B cell (primary cell): ENCODE measurements around the gene GRK5. TPM values are rescaled to one million over a fixed set of nuclear protein-coding genes. Genes with fewer than 3 reads are reported as not detected.

ENCODE experiments used
- ATAC-seq: fragments of 200-7000 bp; cut with Tn5 transposase; one replicate; pipeline ENCODE4 v1.10.0; 2021; ENCODE audit warnings: low read depth, mild to moderate bottlenecking, moderate number of reproducible peaks, moderate library complexity
- CTCF ChIA-PET: fragments of 350-600 bp; sonication (Branson Sonifier 250); formaldehyde crosslinking; loops from one replicate; lab custom pipeline; 2021; ENCODE audit warnings: antibody characterized with exemption, inconsistent platforms; lab: Charles Lee
- POLR2A ChIA-PET: fragments of 350-600 bp; sonication (Branson Sonifier 250); formaldehyde crosslinking; loops from one replicate; lab custom pipeline; 2021; ENCODE audit warnings: antibody characterized with exemption; lab: Charles Lee
- DNase-seq: peaks from one replicate; pipeline ENCODE4 v3.0.0; 2013
- H2AFZ ChIP-seq: 2 replicates; pipeline ENCODE4 v1.6.1; 2012; ENCODE audit warnings: mild to moderate bottlenecking, low read depth, low read length; ENCODE audit not compliant: insufficient read depth, poor library complexity, severe bottlenecking
- H3K27ac ChIP-seq, 2 donors: 1 replicate in 1 of 2; 2 replicates in 1 of 2; pipeline ENCODE4 v1.5.1; 2012 to 2013; ENCODE audit warnings: low read length in 2 of 2, mild to moderate bottlenecking in 2 of 2, moderate library complexity in 1 of 2
- H3K27me3 ChIP-seq, 4 experiments: fragments of 200-600 bp in 1 of 4; sonication (generic) in 1 of 4; replicated peaks in 1 of 4; 1 replicate in 2 of 4; 2 replicates in 2 of 4; pipeline versions ENCODE4 v1.6.1 to v1.7.0; 2013 to 2016; ENCODE audit warnings: low read length in 3 of 4, mild to moderate bottlenecking in 2 of 4, mixed read lengths in 1 of 4, moderate library complexity in 1 of 4; ENCODE audit not compliant: insufficient read depth in 4 of 4, control insufficient read depth in 3 of 4; ENCODE audit errors: control extremely low read depth in 1 of 4
- H3K36me3 ChIP-seq, 2 experiments: replicated peaks in 1 of 2; 1 replicate in 1 of 2; 2 replicates in 1 of 2; pipeline versions ENCODE4 v1.6.1 to v1.7.1; 2013; ENCODE audit warnings: low read length in 1 of 2; ENCODE audit not compliant: insufficient read depth in 2 of 2, control insufficient read depth in 1 of 2; ENCODE audit errors: control extremely low read depth in 1 of 2, extremely low read depth in 1 of 2
- H3K4me1 ChIP-seq, 2 donors: fragments of 200-600 bp in 1 of 2; sonication (generic) in 1 of 2; 1 replicate in 1 of 2; 2 replicates in 1 of 2; pipeline versions ENCODE4 v1.5.1 to v1.6.1; 2013 to 2017; ENCODE audit warnings: low read length in 2 of 2; ENCODE audit not compliant: control insufficient read depth in 2 of 2, insufficient read depth in 2 of 2
- H3K4me2 ChIP-seq: replicated peaks from 2 replicates; pipeline ENCODE3; 2012; ENCODE audit warnings: mild to moderate bottlenecking, low read depth, low read length; ENCODE audit not compliant: poor library complexity, severe bottlenecking
- H3K4me3 ChIP-seq, 5 experiments: fragments of 200-600 bp in 1 of 5; sonication (generic) in 1 of 5; 1 replicate in 3 of 5; 2 replicates in 2 of 5; pipeline versions ENCODE4 v1.5.1 to v1.7.0; 2011 to 2016; ENCODE audit warnings: low read length in 4 of 5, mild to moderate bottlenecking in 4 of 5, low read depth in 2 of 5, control low read depth in 1 of 5, moderate library complexity in 1 of 5; ENCODE audit not compliant: insufficient read depth in 1 of 5; ENCODE audit errors: control extremely low read depth in 1 of 5, extremely low read depth in 1 of 5
- H3K79me2 ChIP-seq: fragments of 200-600 bp; sonication (generic); one replicate; pipeline ENCODE4 v1.6.0; 2016; ENCODE audit warnings: low read length; ENCODE audit not compliant: control insufficient read depth, insufficient read depth
- H3K9ac ChIP-seq: fragments of 200-600 bp; sonication (generic); 2 replicates; pipeline ENCODE4 v1.6.1; 2017; ENCODE audit warnings: mild to moderate bottlenecking, low read length, moderate library complexity
- H3K9me3 ChIP-seq, 3 donors: one replicate each; pipeline versions ENCODE4 v1.6.1 to v1.7.1; 2013; ENCODE audit warnings: low read length in 2 of 3; ENCODE audit not compliant: control insufficient read depth in 2 of 3, insufficient read depth in 1 of 3; ENCODE audit errors: control extremely low read depth in 1 of 3
- H4K20me1 ChIP-seq: 2 replicates; pipeline ENCODE4 v1.6.0; 2012; ENCODE audit warnings: mild to moderate bottlenecking, low read length; ENCODE audit not compliant: insufficient read depth, control insufficient read depth, poor library complexity, severe bottlenecking
- H3K27ac Mint-ChIP-seq: one replicate; pipeline ENCODE4 v1.8.0; 2021; ENCODE audit warnings: mixed read lengths
- H3K27me3 Mint-ChIP-seq: one replicate; pipeline ENCODE4 v1.8.0; 2021; ENCODE audit warnings: mixed read lengths
- H3K4me1 Mint-ChIP-seq: one replicate; pipeline ENCODE4 v1.8.0; 2021; ENCODE audit warnings: mixed read lengths
- H3K4me3 Mint-ChIP-seq: one replicate; pipeline ENCODE4 v1.8.0; 2021; ENCODE audit warnings: mixed read lengths
- H3K9me3 Mint-ChIP-seq: one replicate; pipeline ENCODE4 v1.8.0; 2022; ENCODE audit warnings: mixed read lengths; ENCODE audit not compliant: insufficient read depth
- CTCF ChIP-seq: fragments of 200-600 bp; IDR thresholded peaks from one replicate; pipeline ENCODE4 v1.8.0; 2022; ENCODE audit warnings: antibody characterized with exemption, mild to moderate bottlenecking
- EZH2 ChIP-seq: IDR thresholded peaks from 2 replicates; pipeline ENCODE4 v1.6.1; 2012; ENCODE audit warnings: borderline replicate concordance, low read depth, mild to moderate bottlenecking, moderate library complexity, low read length; ENCODE audit not compliant: insufficient read depth, poor library complexity, severe bottlenecking
- WGBS: methylation state at CpG from one replicate; pipeline ENCODE4 v1.1.5; 2013; ENCODE audit warnings: missing lambda C conversion rate; ENCODE audit not compliant: insufficient coverage; 5-methylcytosine and 5-hydroxymethylcytosine counted together
- intact Hi-C: fragments of 100-400 bp; cut with micrococcal nuclease; formaldehyde crosslinking; loops from one replicate; pipeline ENCODE4 v1.10.0; 2022
- polyA plus RNA-seq: library from polyadenylated mRNA; depleted of rRNA; stranded (reverse); fragments of >200 nt; gene quantifications from 2 replicates; pipeline ENCODE4 v1.2.3, GENCODE V29; 2012
- total RNA-seq, 2 donors: library from RNA; stranded (reverse); fragments of 120-200 nt in 1 of 2; gene quantifications; 1 replicate in 1 of 2; 2 replicates in 1 of 2; pipeline versions ENCODE4 v1.2.3 to v1.2.4, GENCODE V29; 2013 to 2022

GRK5 gene
- total and polyA plus RNA-seq, 2 donors (not counting 1 experiment from before 2014, with no cell fraction given), result 21.9 to 54.8 TPM

- H3K27me3 ChIP-seq, result no peaks in the 10 kb centered on the region
- intact Hi-C loops, result no loop called here
- H3K36me3 ChIP-seq, result peaks cover 0 to 22% of the 10 kb centered on the region in 2 experiments
- H4K20me1 ChIP-seq, result peaks cover 29% of the 10 kb centered on the region
- peaks cover 11 to 29% of the 10 kb centered on the region in 2 donors for H3K4me1 ChIP-seq
- H3K9ac ChIP-seq, result no peak overlapping the region
- H3K4me2 ChIP-seq, result no peak overlapping the region
- H3K9me3 Mint-ChIP-seq, result no peaks in the 10 kb centered on the region
- 100% methylated on average over 1 of the region's 3 CpGs for WGBS
- peaks cover 54% of the 10 kb centered on the region for H3K79me2 ChIP-seq
- no peaks in the 10 kb centered on the region for H3K27me3 Mint-ChIP-seq
- H3K9me3 ChIP-seq, result peaks cover 0 to 11% (median 0%) of the 10 kb centered on the region in 3 donors
- CTCF ChIA-PET, result no interaction called here
- TF ChIP-seq CTCF (no peak), EZH2 (no peak)
- no peak overlapping the region for H3K4me3 Mint-ChIP-seq
- POLR2A ChIA-PET, result interaction anchor here (0.7 kb wide), 2 partner anchors 8 to 128 kb away, joined by 4 to 5 read pairs; no protein-coding TSS in a partner anchor
- peaks cover 36% of the 10 kb centered on the region for H3K4me1 Mint-ChIP-seq
- no peak overlapping the region for H3K27ac Mint-ChIP-seq
- H3K4me3 ChIP-seq, result no peak overlapping the region
- no peak overlapping the region for H2AFZ ChIP-seq
- ATAC-seq (no peak), DNase-seq (no peak)
- H3K27ac ChIP-seq, result no peak overlapping the region
Observed at GRCh38 chr10:119362122-119362521, 154.8 kb downstream of the GRK5 start.

GRCh38 chr10:119364645-119365600 is 157.6 kb downstream of the GRK5 start:
- CTCF ChIA-PET, result interaction anchor here (1.0 to 2.1 kb wide), 7 partner anchors 16 to 158 kb away, joined by 3 to 7 read pairs (median 4); partner anchors contain the start of gene GRK5
- Histone ChIP-seq H3K79me2 (peaks cover 47% of the 10 kb centered on the region), H2AFZ (no peak overlapping the region), H3K4me3 (no peak overlapping the region), H3K27ac (no peak overlapping the region), H4K20me1 (peaks cover 12% of the 10 kb centered on the region), H3K4me2 (no peak overlapping the region), H3K36me3 (peaks cover 0 to 26% of the 10 kb centered on the region in 2 experiments), H3K9me3 (peaks cover 0 to 7% (median 0%) of the 10 kb centered on the region in 3 donors), H3K4me1 (peaks cover 18 to 27% of the 10 kb centered on the region in 2 donors), H3K27me3 (no peaks in the 10 kb centered on the region), H3K9ac (no peak overlapping the region)
- intact Hi-C loops, result no loop called here
- H3K4me1 Mint-ChIP-seq, result peaks cover 35% of the 10 kb centered on the region
- no peak overlapping the region for H3K27ac Mint-ChIP-seq
- no peak overlapping the region for H3K4me3 Mint-ChIP-seq
- DNase-seq (no peak), ATAC-seq (no peak)
- WGBS, result 96% methylated on average over 7 of the region's 11 CpGs
- H3K9me3 Mint-ChIP-seq, result no peaks in the 10 kb centered on the region
- POLR2A ChIA-PET, result no interaction called here
- no peaks in the 10 kb centered on the region for H3K27me3 Mint-ChIP-seq
- TF ChIP-seq EZH2, result no peak
- TF ChIP-seq CTCF, result no peak
